ENCODE measurements around the gene TCTN1.
"Not testable (repeated sequence)": the region's sequence is repeated elsewhere in the genome, so short reads cannot be mapped to it uniquely, and the experiment has no call there.

Gene TCTN1

DNA sequence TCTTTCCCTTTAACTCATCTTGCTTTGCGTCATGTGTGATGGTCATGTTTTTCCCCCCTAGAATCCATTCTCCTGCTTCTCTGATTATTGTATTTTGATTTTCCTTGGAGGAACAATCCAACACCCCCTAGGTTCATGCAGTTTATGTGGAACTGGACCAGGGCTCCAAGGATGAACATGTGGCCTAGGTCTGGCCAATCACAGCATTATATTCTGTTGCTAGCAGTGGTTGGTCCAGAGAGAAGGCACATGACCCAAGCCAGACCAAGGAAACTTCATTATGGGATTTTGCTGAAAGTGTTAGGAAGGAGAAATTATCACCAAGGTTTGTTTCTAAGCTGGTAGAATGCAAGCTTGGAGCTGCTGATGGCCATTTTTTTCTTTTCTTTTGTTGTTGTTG is 23.9 kb upstream of the TCTN1 start:
- H3K4me3 ChIP-seq (ENCODE audit: low read length), result no peak overlapping the region
- H3K9ac ChIP-seq (ENCODE audit: low read length), result no peak overlapping the region
- H3K36me3 ChIP-seq (ENCODE audit: control insufficient read depth, insufficient read depth, low read length, severe bottlenecking), result no peaks in the 10 kb centered on the region
- peaks cover 26% of the 10 kb centered on the region for H3K4me1 ChIP-seq (ENCODE audit: control insufficient read depth, insufficient read depth, low read length)
- no peak for DNase-seq (ENCODE audit: low read depth)
- no peaks in the 10 kb centered on the region for H3K9me3 ChIP-seq (ENCODE audit: control insufficient read depth, low read length)
- no peaks in the 10 kb centered on the region for H3K27me3 ChIP-seq (replicated peaks; ENCODE audit: control insufficient read depth, insufficient read depth, low read length)

DNA sequence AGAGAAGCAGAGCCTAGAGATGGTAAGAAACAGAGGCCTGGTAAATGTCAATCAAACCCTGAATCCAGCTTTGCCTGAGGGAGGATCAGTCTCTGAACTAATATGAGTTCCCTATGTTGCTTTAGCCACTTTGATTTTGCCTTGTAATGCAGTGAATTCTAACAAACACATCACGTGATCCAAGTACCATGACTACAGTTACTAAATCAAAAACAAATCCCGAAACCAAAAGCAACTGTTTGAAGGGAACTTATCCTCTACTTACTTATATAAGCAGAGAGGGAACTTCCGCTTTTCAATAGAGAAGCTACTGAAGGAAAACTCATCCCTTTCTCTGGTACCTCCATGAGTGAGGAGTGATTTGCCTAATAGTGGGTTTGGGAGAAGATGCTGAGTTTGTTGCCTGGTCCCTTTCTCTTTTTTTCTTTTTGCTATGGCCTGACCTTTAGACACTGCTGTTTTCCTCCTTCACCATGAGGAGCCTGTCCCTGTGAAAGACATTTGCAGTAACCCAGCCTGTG is 23.1 kb upstream of the TCTN1 start:
- Histone ChIP-seq H3K27me3 (replicated peaks; ENCODE audit: control insufficient read depth, insufficient read depth, low read length) (no peaks in the 10 kb centered on the region), H3K9ac (ENCODE audit: low read length) (peak overlapping the region; percentile 64), H3K9me3 (ENCODE audit: control insufficient read depth, low read length) (no peaks in the 10 kb centered on the region), H3K36me3 (ENCODE audit: control insufficient read depth, insufficient read depth, low read length, severe bottlenecking) (no peaks in the 10 kb centered on the region), H3K4me1 (ENCODE audit: control insufficient read depth, insufficient read depth, low read length) (peaks cover 18% of the 10 kb centered on the region), H3K4me3 (ENCODE audit: low read length) (peak overlapping the region; percentile 33)
- peak; percentile 82 for DNase-seq (ENCODE audit: low read depth)

DNA sequence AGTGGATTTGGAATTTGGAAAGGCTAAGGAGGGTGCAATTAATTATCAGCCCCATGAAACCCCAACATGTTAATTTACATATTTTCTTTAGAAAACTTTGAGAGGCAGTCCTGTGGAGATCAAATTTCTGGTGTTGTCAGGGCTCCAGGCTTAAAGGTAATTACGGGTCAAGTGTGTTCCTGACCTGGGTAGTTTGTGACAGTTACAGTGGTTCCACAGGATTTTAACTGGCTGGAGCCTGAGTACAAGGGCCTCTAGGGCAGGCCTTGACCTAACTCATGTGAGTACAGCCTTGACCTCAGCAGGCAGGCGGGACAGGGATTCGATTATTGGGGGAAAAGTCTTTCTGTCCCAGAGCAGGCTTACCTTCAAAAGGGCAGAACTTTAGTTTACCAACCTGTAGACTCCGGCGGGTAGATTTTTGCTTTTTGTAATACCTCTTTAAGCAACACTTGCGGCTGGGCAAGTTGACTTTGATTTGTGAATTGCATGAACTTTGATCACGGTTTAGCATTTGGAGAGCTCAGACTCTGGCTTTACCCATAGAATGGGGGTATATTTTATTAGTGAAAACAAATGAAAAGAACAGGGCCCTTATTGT is 22.4 kb upstream of the TCTN1 start:
- Histone ChIP-seq H3K36me3 (ENCODE audit: control insufficient read depth, insufficient read depth, low read length, severe bottlenecking) (no peaks in the 10 kb centered on the region), H3K9me3 (ENCODE audit: control insufficient read depth, low read length) (no peaks in the 10 kb centered on the region), H3K27me3 (replicated peaks; ENCODE audit: control insufficient read depth, insufficient read depth, low read length) (no peaks in the 10 kb centered on the region), H3K9ac (ENCODE audit: low read length) (peak overlapping the region; percentile 64), H3K4me3 (ENCODE audit: low read length) (peak overlapping the region; percentile 33), H3K4me1 (ENCODE audit: control insufficient read depth, insufficient read depth, low read length) (peaks cover 18% of the 10 kb centered on the region)
- no peak for DNase-seq (ENCODE audit: low read depth)

DNA sequence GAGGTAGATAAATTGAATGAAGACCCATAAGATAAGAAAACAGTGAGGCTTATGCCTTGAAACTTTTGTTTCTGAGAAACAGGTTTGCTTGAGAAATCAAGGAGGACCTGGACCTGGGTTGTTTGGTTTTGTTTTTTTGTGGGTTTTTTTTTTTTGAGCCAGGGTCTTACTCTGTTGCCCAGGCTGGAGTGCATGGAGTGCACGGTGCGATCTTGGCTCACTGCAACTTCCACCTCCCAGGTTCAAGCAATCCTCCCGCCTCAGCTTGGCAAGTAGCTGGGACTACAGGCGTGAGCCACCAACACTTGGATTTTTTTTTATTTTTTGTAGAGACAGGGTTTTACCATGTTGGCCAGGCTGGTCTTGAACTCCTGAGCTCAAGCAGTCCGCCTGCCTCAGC is 21.9 kb upstream of the TCTN1 start:
- H3K4me3 ChIP-seq (ENCODE audit: low read length), result no peak overlapping the region
- H3K9me3 ChIP-seq (ENCODE audit: control insufficient read depth, low read length), result no peaks in the 10 kb centered on the region
- H3K9ac ChIP-seq (ENCODE audit: low read length), result no peak overlapping the region
- no peaks in the 10 kb centered on the region for H3K27me3 ChIP-seq (replicated peaks; ENCODE audit: control insufficient read depth, insufficient read depth, low read length)
- no peaks in the 10 kb centered on the region for H3K36me3 ChIP-seq (ENCODE audit: control insufficient read depth, insufficient read depth, low read length, severe bottlenecking)
- H3K4me1 ChIP-seq (ENCODE audit: control insufficient read depth, insufficient read depth, low read length), result peaks cover 18% of the 10 kb centered on the region
- DNase-seq (ENCODE audit: low read depth), result no peak

DNA sequence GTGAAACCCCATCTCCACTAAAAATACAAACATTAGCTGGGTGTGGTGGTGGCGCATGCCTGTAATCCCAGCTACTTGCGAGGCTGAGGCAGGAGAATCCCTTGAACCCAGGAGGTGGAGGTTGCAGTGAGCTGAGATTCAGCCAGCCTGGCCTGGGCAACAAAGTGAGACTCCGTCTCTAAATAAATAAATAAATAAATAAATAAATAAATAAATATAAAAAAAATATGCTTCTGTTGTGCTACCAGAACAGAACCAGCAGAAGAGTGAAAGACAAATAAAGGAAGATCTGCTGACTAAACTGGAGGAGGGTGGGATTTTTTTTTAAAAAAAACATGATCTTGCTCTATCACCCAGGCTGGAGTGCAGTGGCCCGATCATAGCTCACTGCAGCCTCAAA is 21.0 kb upstream of the TCTN1 start:
- not testable (repeated sequence) for DNase-seq (ENCODE audit: low read depth); H3K9me3 ChIP-seq (ENCODE audit: control insufficient read depth, low read length); H3K27me3 ChIP-seq (replicated peaks; ENCODE audit: control insufficient read depth, insufficient read depth, low read length); H3K36me3 ChIP-seq (ENCODE audit: control insufficient read depth, insufficient read depth, low read length, severe bottlenecking); H3K4me3 ChIP-seq (ENCODE audit: low read length); H3K9ac ChIP-seq (ENCODE audit: low read length)
- peaks cover 18% of the 10 kb centered on the region for H3K4me1 ChIP-seq (ENCODE audit: control insufficient read depth, insufficient read depth, low read length)

DNA sequence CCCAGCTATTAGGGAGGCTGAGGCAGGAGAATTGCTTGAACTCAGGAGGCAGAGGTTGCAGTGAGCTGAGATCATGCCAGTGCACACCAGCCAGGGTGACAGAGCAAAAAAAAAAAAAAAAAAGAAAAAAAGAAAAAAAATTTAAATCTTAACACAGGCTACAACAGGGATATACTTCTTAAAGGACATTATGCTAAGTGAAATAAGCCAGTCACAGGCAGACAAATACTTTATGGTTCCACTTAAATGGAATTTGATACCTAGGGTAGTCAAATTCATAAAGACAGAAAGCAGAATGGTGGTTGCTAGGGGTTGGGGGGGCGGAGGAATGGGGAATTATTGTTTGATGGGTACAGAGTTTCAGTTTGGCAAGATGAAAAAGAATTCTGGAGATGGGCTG is 16.0 kb upstream of the TCTN1 start:
- Histone ChIP-seq H3K4me1 (ENCODE audit: control insufficient read depth, insufficient read depth, low read length) (no peaks in the 10 kb centered on the region), H3K9me3 (ENCODE audit: control insufficient read depth, low read length) (no peaks in the 10 kb centered on the region), H3K9ac (ENCODE audit: low read length) (no peak overlapping the region), H3K27me3 (replicated peaks; ENCODE audit: control insufficient read depth, insufficient read depth, low read length) (no peaks in the 10 kb centered on the region), H3K4me3 (ENCODE audit: low read length) (no peak overlapping the region), H3K36me3 (ENCODE audit: control insufficient read depth, insufficient read depth, low read length, severe bottlenecking) (no peaks in the 10 kb centered on the region)
- DNase-seq (ENCODE audit: low read depth), result no peak

DNA sequence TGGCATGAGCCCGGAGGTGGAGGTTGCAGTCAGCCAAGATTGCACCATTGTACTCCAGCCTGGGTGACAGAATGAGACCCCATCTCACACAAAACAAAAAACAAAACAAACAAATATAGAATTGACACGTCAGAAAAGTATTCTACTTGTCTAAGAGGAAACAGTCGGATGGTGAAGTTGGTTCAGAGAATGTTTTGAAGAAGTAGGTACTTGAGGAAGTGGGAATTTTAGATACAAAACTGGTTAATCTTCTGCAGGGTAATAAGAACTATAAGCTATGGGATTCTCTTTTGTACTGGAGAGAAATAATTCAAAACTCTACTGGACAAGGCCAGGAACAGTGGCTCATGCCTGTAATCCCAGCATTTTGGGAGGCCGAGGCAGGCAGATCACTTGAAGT is 14.6 kb upstream of the TCTN1 start:
- Histone ChIP-seq H3K36me3 (ENCODE audit: control insufficient read depth, insufficient read depth, low read length, severe bottlenecking) (no peaks in the 10 kb centered on the region), H3K4me3 (ENCODE audit: low read length) (no peak overlapping the region), H3K9me3 (ENCODE audit: control insufficient read depth, low read length) (no peaks in the 10 kb centered on the region), H3K27me3 (replicated peaks; ENCODE audit: control insufficient read depth, insufficient read depth, low read length) (no peaks in the 10 kb centered on the region), H3K4me1 (ENCODE audit: control insufficient read depth, insufficient read depth, low read length) (no peaks in the 10 kb centered on the region), H3K9ac (ENCODE audit: low read length) (no peak overlapping the region)
- no peak for DNase-seq (ENCODE audit: low read depth)

DNA sequence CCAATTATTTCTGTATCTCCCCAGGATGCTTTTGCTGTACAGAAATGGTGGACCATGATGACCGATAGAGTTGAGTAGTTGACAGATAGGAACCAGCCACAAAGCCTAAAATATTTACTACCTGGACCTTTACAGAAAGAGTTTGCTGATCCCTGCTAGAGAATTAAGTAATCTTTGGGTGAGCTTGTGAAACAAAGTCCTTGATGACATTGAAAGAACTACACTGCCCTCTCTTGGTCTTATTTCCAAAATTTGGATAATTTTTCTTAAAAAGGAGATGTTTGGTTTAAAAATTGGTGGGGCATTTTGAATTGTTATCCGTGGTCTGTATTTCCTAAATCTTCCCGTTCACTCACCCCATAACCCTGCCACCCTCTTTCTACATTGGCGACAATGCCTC is 13.7 kb upstream of the TCTN1 start:
- H3K36me3 ChIP-seq (ENCODE audit: control insufficient read depth, insufficient read depth, low read length, severe bottlenecking), result no peaks in the 10 kb centered on the region
- no peak overlapping the region for H3K4me3 ChIP-seq (ENCODE audit: low read length)
- H3K9me3 ChIP-seq (ENCODE audit: control insufficient read depth, low read length), result no peaks in the 10 kb centered on the region
- H3K4me1 ChIP-seq (ENCODE audit: control insufficient read depth, insufficient read depth, low read length), result no peaks in the 10 kb centered on the region
- H3K27me3 ChIP-seq (replicated peaks; ENCODE audit: control insufficient read depth, insufficient read depth, low read length), result no peaks in the 10 kb centered on the region
- H3K9ac ChIP-seq (ENCODE audit: low read length), result no peak overlapping the region
- peak; percentile 91 for DNase-seq (ENCODE audit: low read depth)

DNA sequence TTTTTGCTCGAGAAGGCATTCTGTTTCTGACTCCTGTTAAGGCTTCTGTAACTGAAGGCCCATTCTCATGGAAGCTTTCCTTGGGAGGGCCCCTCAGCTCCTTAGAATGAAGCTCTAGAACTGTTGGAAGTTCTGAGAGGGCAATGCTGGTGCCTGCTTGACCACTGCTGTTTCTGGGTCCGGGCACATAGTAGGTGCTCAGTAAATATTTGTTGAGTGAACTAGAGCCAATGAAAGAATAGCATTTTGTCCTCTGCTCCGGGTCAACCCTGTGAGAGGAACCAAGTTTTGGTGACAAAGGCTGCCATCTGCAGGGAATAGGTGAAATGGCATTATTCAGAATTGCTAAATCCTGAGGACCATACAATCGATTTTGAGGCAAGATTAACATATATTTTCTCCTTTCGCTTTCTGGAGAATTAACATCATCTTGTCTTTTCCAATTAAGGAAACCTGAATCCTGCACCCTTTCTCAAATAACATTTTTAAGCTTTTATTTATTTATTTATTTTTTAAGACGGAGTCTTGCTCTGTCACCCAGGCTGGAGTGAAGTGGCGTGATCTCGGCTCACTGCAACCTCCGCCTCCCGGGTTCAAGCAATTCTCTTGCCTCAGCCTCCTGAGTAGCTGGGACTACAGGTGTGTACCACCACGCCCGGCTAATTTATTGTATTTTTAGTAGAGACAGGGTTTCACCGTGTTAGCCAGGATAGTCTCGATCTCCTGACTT is 11.7 kb upstream of the TCTN1 start:
- not testable (repeated sequence) for H3K9me3 ChIP-seq (ENCODE audit: control insufficient read depth, low read length); H3K27me3 ChIP-seq (replicated peaks; ENCODE audit: control insufficient read depth, insufficient read depth, low read length); H3K4me3 ChIP-seq (ENCODE audit: low read length); H3K36me3 ChIP-seq (ENCODE audit: control insufficient read depth, insufficient read depth, low read length, severe bottlenecking); H3K9ac ChIP-seq (ENCODE audit: low read length); H3K4me1 ChIP-seq (ENCODE audit: control insufficient read depth, insufficient read depth, low read length)
- DNase-seq (ENCODE audit: low read depth), result peak; percentile 81

DNA sequence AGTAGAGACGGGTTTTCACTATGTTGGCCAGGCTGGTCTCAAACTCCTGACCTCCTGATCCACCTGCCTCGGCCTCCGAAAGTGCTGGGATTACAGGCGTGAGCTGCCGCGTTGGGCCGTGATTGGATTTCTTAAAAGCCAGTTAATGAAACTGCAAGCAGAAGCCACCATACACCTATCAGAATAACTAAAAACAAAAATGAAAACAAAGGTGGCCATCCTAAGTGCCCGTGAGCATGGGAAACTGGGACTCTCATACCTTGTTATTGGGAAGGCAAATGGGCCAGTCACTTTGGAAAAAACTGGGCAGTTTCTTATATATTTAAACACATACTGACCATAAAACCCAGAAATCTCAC is 7.7 kb upstream of the TCTN1 start:
- Histone ChIP-seq H3K36me3 (ENCODE audit: control insufficient read depth, insufficient read depth, low read length, severe bottlenecking) (no peaks in the 10 kb centered on the region), H3K9ac (ENCODE audit: low read length) (no peak overlapping the region), H3K9me3 (ENCODE audit: control insufficient read depth, low read length) (no peaks in the 10 kb centered on the region), H3K4me1 (ENCODE audit: control insufficient read depth, insufficient read depth, low read length) (no peaks in the 10 kb centered on the region), H3K27me3 (replicated peaks; ENCODE audit: control insufficient read depth, insufficient read depth, low read length) (no peaks in the 10 kb centered on the region), H3K4me3 (ENCODE audit: low read length) (no peak overlapping the region)
- DNase-seq (ENCODE audit: low read depth), result no peak

DNA sequence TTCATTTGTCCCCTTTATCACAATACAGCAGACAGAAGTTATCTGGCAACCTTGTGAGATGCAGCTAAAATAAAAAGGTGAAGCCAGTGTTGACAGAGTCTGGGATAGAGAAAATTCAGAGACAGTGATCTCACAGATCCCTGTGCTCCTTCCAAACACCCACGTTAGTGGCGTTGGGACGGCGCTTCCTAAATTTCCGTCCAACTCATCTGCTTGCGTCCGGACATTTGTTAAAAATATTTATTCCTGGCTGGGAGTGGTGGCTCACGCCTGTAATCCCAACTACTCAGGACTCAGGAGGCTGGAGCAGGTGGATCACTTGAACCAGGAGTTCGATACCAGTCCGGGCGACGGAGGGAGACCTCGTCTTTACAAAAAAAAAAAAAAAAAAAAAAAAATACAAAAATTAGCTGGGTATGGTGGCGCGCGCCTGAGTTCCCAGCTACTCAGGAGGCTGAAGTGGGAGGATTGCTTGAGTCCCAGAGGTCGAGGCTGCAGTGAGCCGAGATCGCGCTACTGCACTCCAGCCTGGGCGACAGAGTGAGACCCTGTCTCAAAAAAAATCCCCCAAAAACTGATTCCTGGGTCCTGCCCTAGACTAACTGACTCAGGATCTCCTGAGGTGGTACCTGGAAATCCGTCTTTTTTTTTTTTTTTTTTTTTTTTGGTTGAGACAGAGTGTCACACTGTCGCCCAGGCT is 708 bp upstream of the TCTN1 start:
- Histone ChIP-seq H3K36me3 (ENCODE audit: control insufficient read depth, insufficient read depth, low read length, severe bottlenecking) (peaks cover 5% of the 10 kb centered on the region), H3K9ac (ENCODE audit: low read length) (peak overlapping the region; percentile 91), H3K27me3 (replicated peaks; ENCODE audit: control insufficient read depth, insufficient read depth, low read length) (no peaks in the 10 kb centered on the region), H3K9me3 (ENCODE audit: control insufficient read depth, low read length) (no peaks in the 10 kb centered on the region), H3K4me3 (ENCODE audit: low read length) (peak overlapping the region; percentile 89), H3K4me1 (ENCODE audit: control insufficient read depth, insufficient read depth, low read length) (peaks cover 7% of the 10 kb centered on the region)
- DNase-seq (ENCODE audit: low read depth), result no peak

Data from adipocyte (in vitro differentiated cells).